Neuronal stem cell (in vitro differentiated cells): ENCODE measurements around the gene NPTXR.

Source experiments
- DNase-seq: peaks from one replicate; pipeline ENCODE4 v3.0.0-alpha.2; 2013; ENCODE audit warnings: low spot score
- H2AFZ ChIP-seq: one replicate; pipeline ENCODE4 v1.6.1; 2013; ENCODE audit warnings: mild to moderate bottlenecking, low read length, inconsistent platforms
- H2AK5ac ChIP-seq: 2 replicates; pipeline ENCODE4 v1.6.1; 2013; ENCODE audit warnings: low read depth, mild to moderate bottlenecking, inconsistent platforms, low read length, moderate library complexity, mixed read lengths
- H2BK120ac ChIP-seq: 2 replicates; pipeline ENCODE4 v1.6.1; 2013; ENCODE audit warnings: low read depth, mild to moderate bottlenecking, inconsistent platforms, low read length, moderate library complexity, mixed read lengths
- H2BK12ac ChIP-seq: one replicate; pipeline ENCODE4 v1.6.1; 2013; ENCODE audit warnings: low read length, inconsistent platforms
- H2BK15ac ChIP-seq: 2 replicates; pipeline ENCODE4 v1.6.1; 2013; ENCODE audit warnings: mild to moderate bottlenecking, low read length, inconsistent platforms, mixed read lengths
- H2BK5ac ChIP-seq: one replicate; pipeline ENCODE4 v1.6.1; 2013; ENCODE audit warnings: inconsistent platforms, mild to moderate bottlenecking, low read length, moderate library complexity
- H3K14ac ChIP-seq: one replicate; pipeline ENCODE4 v1.6.1; 2013; ENCODE audit warnings: low read length, inconsistent platforms
- H3K18ac ChIP-seq: 2 replicates; pipeline ENCODE4 v1.6.1; 2013; ENCODE audit warnings: low read length, inconsistent platforms
- H3K23ac ChIP-seq: 2 replicates; pipeline ENCODE4 v1.6.1; 2013; ENCODE audit warnings: low read depth, mild to moderate bottlenecking, mixed read lengths, low read length, inconsistent platforms; ENCODE audit not compliant: poor library complexity
- H3K27ac ChIP-seq: replicated peaks from 3 replicates; pipeline ENCODE4 v1.5.1; 2013; ENCODE audit warnings: low read length, inconsistent platforms
- H3K27me3 ChIP-seq, 3 experiments: 2 replicates each; pipeline ENCODE4 v1.6.1; 2013; ENCODE audit warnings: low read length in 3 of 3, mild to moderate bottlenecking in 2 of 3, inconsistent platforms in 1 of 3, low read depth in 1 of 3, mixed read lengths in 1 of 3, moderate library complexity in 1 of 3; ENCODE audit not compliant: control insufficient read depth in 3 of 3, insufficient read depth in 3 of 3
- H3K36me3 ChIP-seq, 2 donors: replicated peaks in 1 of 2; 2 replicates each; pipeline ENCODE4 v1.6.1; 2013; ENCODE audit warnings: low read length in 2 of 2; ENCODE audit not compliant: control insufficient read depth in 2 of 2, insufficient read depth in 2 of 2
- H3K4ac ChIP-seq: 2 replicates; pipeline ENCODE4 v1.6.1; 2013; ENCODE audit warnings: inconsistent platforms, mild to moderate bottlenecking, low read length, moderate library complexity
- H3K4me1 ChIP-seq, 2 donors: 1 replicate in 1 of 2; 2 replicates in 1 of 2; pipeline ENCODE4 v1.6.1; 2013; ENCODE audit warnings: low read length in 2 of 2, low read depth in 1 of 2; ENCODE audit not compliant: control insufficient read depth in 2 of 2, insufficient read depth in 1 of 2
- H3K4me2 ChIP-seq: one replicate; pipeline ENCODE4 v1.6.1; 2013; ENCODE audit warnings: mild to moderate bottlenecking, low read length, inconsistent platforms; ENCODE audit not compliant: insufficient read depth, poor library complexity, severe bottlenecking
- H3K4me3 ChIP-seq, 2 donors: 2 replicates each; pipeline ENCODE4 v1.5.1; 2013; ENCODE audit warnings: low read length in 2 of 2, mild to moderate bottlenecking in 2 of 2, inconsistent platforms in 1 of 2, moderate library complexity in 1 of 2
- H3K79me1 ChIP-seq: one replicate; pipeline ENCODE4 v1.6.1; 2013; ENCODE audit warnings: low read depth, mild to moderate bottlenecking, inconsistent platforms, low read length, moderate library complexity
- H3K9ac ChIP-seq: one replicate; pipeline ENCODE4 v1.6.1; 2013; ENCODE audit warnings: mild to moderate bottlenecking, low read depth, low read length, inconsistent platforms; ENCODE audit not compliant: poor library complexity
- H3K9me3 ChIP-seq, 2 donors: replicated peaks in 1 of 2; 2 replicates each; pipeline versions ENCODE3 to v1.6.1; 2013; ENCODE audit warnings: low read length in 2 of 2, mild to moderate bottlenecking in 2 of 2, inconsistent platforms in 1 of 2, low read depth in 1 of 2, mixed read lengths in 1 of 2, moderate library complexity in 1 of 2; ENCODE audit not compliant: control insufficient read depth in 2 of 2, insufficient read depth in 1 of 2
- H4K8ac ChIP-seq: one replicate; pipeline ENCODE4 v1.6.1; 2013; ENCODE audit warnings: low read depth, mild to moderate bottlenecking, inconsistent platforms, low read length, moderate library complexity
- H4K91ac ChIP-seq: one replicate; pipeline ENCODE4 v1.6.1; 2013; ENCODE audit warnings: low read length, low read depth, mild to moderate bottlenecking, inconsistent platforms; ENCODE audit not compliant: poor library complexity
- WGBS, 2 donors: extraction: QIAGEN DNeasy Blood & Tissue Kit; methylation state at CpG; one replicate each; pipeline ENCODE4 v1.1.7; 2013; ENCODE audit warnings: missing lambda C conversion rate in 2 of 2, mixed read lengths in 1 of 2; ENCODE audit not compliant: insufficient read length in 2 of 2, insufficient replicate concordance in 1 of 2; ENCODE audit errors: extremely low coverage in 2 of 2; 5-methylcytosine and 5-hydroxymethylcytosine counted together

Gene NPTXR

DNA sequence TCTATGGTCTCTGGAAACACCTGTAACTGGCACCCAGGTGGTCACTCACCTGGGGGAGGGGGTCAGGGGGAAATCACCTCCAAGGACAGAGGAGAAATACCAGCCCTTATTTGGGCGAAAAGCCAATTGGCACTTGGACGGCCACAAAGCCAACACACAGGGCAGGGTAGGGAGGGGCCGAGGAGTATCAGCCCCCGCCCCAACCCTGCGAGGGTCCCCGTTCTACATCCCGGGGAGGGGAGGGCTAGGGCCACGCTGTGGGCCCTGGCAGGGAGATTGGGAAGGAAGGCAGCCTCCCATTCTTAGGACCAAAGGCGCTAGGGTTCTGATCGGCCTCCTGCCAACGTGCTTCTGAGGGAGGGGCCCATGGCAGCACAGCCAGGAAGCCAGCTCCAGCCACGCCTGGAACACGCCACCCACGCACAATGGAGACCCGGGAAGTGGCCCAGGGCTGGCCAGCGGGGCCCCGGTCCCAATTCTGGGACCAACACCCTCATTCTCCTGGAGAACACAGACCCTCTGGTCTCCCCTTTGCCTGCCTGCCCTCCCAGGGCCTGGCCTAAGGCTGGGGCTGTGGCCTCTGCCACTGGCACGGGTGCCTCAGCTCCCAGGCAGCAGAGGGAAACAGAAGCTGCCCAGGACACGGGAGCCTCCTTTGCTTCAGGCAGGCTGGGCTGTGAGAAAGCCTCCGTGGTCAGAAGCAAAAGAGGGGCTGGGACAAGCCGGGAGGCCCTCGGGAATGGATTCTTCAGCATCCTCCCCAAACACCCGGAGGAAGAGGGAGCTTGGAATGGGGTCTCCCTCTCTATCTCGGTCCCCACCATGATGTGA, 20.7 kb upstream of the NPTXR start:
- Histone ChIP-seq H3K4ac (no peak overlapping the region), H3K14ac (no peak overlapping the region), H3K36me3 (peaks cover 30 to 47% of the 10 kb centered on the region in 2 donors), H3K79me1 (peaks cover 19% of the 10 kb centered on the region), H2BK12ac (no peak overlapping the region), H3K27ac (no peak overlapping the region), H2BK5ac (no peak overlapping the region), H3K4me3 (no peak overlapping the region), H4K8ac (no peak overlapping the region), H2BK15ac (no peak overlapping the region), H3K9me3 (no peaks in the 10 kb centered on the region), H3K23ac (peak overlapping the region; percentile 44), H2BK120ac (no peak overlapping the region), H2AFZ (no peak overlapping the region), H3K18ac (peak overlapping the region; percentile 41), H3K4me2 (no peak overlapping the region), H3K9ac (peak overlapping the region; percentile 75), H2AK5ac (no peak overlapping the region), H4K91ac (no peak overlapping the region), H3K4me1 (peaks cover 6 to 33% of the 10 kb centered on the region in 2 donors), H3K27me3 (no peaks in the 10 kb centered on the region)
- no peak for DNase-seq
- no CpG with 5 or more reads among the region's 24 CpGs for WGBS, 2 donors

- H4K91ac ChIP-seq, result no peak overlapping the region
- H3K9ac ChIP-seq, result no peak overlapping the region
- no peak overlapping the region for H3K18ac ChIP-seq
- no peak overlapping the region for H2BK12ac ChIP-seq
- peak overlapping the region; percentile 31 for H2AK5ac ChIP-seq
- H4K8ac ChIP-seq, result peak overlapping the region; percentile 9
- no peak overlapping the region for H3K27ac ChIP-seq
- no peak overlapping the region for H2BK120ac ChIP-seq
- peak overlapping the region; percentile 4 for H3K4me2 ChIP-seq
- peaks cover 19% of the 10 kb centered on the region for H3K79me1 ChIP-seq
- no peak overlapping the region for H2AFZ ChIP-seq
- peaks cover 4 to 36% of the 10 kb centered on the region in 2 donors for H3K4me1 ChIP-seq
- H3K9me3 ChIP-seq, result no peaks in the 10 kb centered on the region
- no peak overlapping the region for H2BK5ac ChIP-seq
- no peak overlapping the region for H3K4ac ChIP-seq
- H2BK15ac ChIP-seq, result no peak overlapping the region
- no peak overlapping the region for H3K23ac ChIP-seq
- no peak for DNase-seq
- H3K36me3 ChIP-seq, result peaks cover 25 to 38% of the 10 kb centered on the region in 2 donors
- WGBS, 2 donors, result no CpG with 5 or more reads among the region's 12 CpGs
- no peak overlapping the region for H3K4me3 ChIP-seq
- H3K14ac ChIP-seq, result no peak overlapping the region
- no peaks in the 10 kb centered on the region for H3K27me3 ChIP-seq
Observed at GRCh38 chr22:38863531-38864131, 19.8 kb upstream of the NPTXR start.

- H3K4me1 ChIP-seq, result peaks cover 9 to 43% of the 10 kb centered on the region in 2 donors
- no peak overlapping the region for H3K14ac ChIP-seq
- H2BK15ac ChIP-seq, result no peak overlapping the region
- no peak overlapping the region for H3K23ac ChIP-seq
- no peak overlapping the region for H3K4ac ChIP-seq
- H3K27ac ChIP-seq, result no peak overlapping the region
- H4K91ac ChIP-seq, result no peak overlapping the region
- H2BK12ac ChIP-seq, result no peak overlapping the region
- H2BK120ac ChIP-seq, result no peak overlapping the region
- H3K4me3 ChIP-seq, result no peak overlapping the region
- no peak overlapping the region for H3K9ac ChIP-seq
- H3K79me1 ChIP-seq, result peaks cover 12% of the 10 kb centered on the region
- H3K4me2 ChIP-seq, result no peak overlapping the region
- H3K36me3 ChIP-seq, result peaks cover 18 to 28% of the 10 kb centered on the region in 2 donors
- H2AFZ ChIP-seq, result no peak overlapping the region
- H3K9me3 ChIP-seq, result no peaks in the 10 kb centered on the region
- DNase-seq, result no peak
- H3K18ac ChIP-seq, result peak overlapping the region; percentile 53
- WGBS, 2 donors, result no CpG with 5 or more reads among the region's 14 CpGs
- peaks cover 0 to 5% (median 0%) of the 10 kb centered on the region in 3 experiments for H3K27me3 ChIP-seq
- H4K8ac ChIP-seq, result no peak overlapping the region
- H2BK5ac ChIP-seq, result no peak overlapping the region
- no peak overlapping the region for H2AK5ac ChIP-seq
Observed at GRCh38 chr22:38862375-38863329, 18.8 kb upstream of the NPTXR start.
